ENCODE results near the gene FBXW2.

FBXW2 gene

DNA sequence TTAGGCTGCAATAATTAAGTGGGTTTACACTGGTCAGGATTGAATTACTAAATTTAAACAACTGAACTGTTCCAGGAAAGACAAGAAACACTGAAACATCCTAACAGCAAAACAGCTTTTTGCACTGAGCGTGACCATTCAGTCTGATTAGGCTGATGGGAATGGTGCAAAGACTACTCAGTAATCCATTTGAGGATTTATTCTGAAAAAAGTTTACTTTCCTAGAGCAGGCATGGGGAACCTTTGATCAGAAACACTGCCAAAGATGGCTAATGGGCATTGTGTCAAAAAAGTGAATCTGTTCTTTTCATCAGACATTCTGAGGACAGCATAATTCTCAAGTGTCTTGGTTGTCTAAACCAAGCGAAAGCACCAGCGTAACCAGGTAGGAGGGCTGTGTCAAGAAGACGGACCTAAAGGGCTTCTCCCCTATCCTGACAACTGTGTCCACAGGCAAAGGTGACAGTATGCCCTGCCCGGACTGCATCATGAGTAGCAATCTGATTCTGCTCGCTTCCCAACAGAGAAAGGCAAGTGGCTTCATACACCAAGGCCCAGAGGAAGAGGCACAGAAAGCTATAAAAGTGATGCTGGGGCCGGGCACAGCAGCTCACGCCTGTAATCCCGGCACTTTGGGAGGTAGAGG, 33.3 kb downstream of the FBXW2 start:
- no peak for TF ChIP-seq TAF1 (IDR thresholded peaks at IDR 0.05; ENCODE audit: borderline replicate concordance, insufficient read depth, low read length)
- TF ChIP-seq, protein P1, sequence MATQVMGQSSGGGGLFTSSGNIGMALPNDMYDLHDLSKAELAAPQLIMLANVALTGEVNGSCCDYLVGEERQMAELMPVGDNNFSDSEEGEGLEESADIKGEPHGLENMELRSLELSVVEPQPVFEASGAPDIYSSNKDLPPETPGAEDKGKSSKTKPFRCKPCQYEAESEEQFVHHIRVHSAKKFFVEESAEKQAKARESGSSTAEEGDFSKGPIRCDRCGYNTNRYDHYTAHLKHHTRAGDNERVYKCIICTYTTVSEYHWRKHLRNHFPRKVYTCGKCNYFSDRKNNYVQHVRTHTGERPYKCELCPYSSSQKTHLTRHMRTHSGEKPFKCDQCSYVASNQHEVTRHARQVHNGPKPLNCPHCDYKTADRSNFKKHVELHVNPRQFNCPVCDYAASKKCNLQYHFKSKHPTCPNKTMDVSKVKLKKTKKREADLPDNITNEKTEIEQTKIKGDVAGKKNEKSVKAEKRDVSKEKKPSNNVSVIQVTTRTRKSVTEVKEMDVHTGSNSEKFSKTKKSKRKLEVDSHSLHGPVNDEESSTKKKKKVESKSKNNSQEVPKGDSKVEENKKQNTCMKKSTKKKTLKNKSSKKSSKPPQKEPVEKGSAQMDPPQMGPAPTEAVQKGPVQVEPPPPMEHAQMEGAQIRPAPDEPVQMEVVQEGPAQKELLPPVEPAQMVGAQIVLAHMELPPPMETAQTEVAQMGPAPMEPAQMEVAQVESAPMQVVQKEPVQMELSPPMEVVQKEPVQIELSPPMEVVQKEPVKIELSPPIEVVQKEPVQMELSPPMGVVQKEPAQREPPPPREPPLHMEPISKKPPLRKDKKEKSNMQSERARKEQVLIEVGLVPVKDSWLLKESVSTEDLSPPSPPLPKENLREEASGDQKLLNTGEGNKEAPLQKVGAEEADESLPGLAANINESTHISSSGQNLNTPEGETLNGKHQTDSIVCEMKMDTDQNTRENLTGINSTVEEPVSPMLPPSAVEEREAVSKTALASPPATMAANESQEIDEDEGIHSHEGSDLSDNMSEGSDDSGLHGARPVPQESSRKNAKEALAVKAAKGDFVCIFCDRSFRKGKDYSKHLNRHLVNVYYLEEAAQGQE (IDR thresholded peaks at IDR 0.05; ENCODE audit: insufficient read depth in 1 of 2, low read depth in 2 of 2, low read length in 2 of 2), result no peak

- TF ChIP-seq, protein P1 (IDR thresholded peaks at IDR 0.05; ENCODE audit: insufficient read depth in 1 of 2, low read depth in 2 of 2, low read length in 2 of 2), result no peak
- TF ChIP-seq FOXP2 (optimal IDR thresholded peaks at IDR 0.05; ENCODE audit: borderline replicate concordance, extremely low read depth, extremely low read length, insufficient read depth) (no peak), TAF1 (IDR thresholded peaks at IDR 0.05; ENCODE audit: borderline replicate concordance, insufficient read depth, low read length) (no peak), POLR2AphosphoS5 (IDR thresholded peaks at IDR 0.05; ENCODE audit: low read depth, low read length) (no peak), SIN3A (IDR thresholded peaks at IDR 0.05; ENCODE audit: borderline replicate concordance, insufficient read depth, low read length) (no peak)
These were observed 34.7 kb downstream of the FBXW2 start for GRCh38 chr9:120758544-120758943.

DNA sequence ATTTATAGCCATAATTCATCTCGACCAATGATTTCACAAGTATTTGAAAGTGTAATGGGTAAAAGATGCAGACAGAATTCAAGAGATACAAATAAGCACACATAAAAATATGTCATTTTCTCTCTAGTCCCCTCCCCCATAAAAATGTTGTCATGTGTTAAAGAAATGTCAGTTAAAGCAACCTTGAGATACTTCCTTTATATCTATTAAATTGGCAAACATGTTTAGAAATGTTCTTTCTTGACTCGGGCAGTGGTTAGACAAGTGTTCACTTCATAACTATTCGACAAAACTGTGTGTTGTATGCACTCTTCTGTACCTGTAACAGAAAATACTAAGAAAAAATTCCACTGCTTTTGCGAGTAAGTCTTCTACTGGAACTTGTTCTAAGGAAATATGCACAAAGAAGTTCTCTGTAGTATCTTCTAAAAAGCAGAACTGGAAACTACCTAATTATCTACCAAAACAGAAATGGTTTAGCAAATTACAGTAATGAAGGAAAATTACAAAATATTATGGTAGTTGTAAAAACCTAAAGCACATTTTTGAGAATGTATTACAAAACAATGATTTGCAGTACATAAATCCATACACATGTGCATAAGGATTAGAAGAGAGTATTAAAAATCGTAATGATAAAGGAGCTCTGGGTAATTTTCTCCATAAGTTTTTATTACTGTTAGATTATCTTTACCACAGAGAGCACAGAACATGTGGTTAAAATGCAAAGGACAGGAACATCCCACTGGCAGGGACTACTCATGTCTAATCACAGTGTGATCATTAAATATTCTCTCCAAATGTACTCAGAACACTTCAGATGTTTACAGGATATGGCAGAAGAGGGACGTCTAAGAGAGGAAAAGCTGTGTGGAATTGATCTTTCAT, 35.9 kb downstream of the FBXW2 start:
- TF ChIP-seq SIN3A (IDR thresholded peaks at IDR 0.05; ENCODE audit: borderline replicate concordance, insufficient read depth, low read length) (no peak), FOXP2 (optimal IDR thresholded peaks at IDR 0.05; ENCODE audit: borderline replicate concordance, extremely low read depth, extremely low read length, insufficient read depth) (no peak), TAF1 (IDR thresholded peaks at IDR 0.05; ENCODE audit: borderline replicate concordance, insufficient read depth, low read length) (no peak), POLR2AphosphoS5 (IDR thresholded peaks at IDR 0.05; ENCODE audit: low read depth, low read length) (no peak)

GRCh38 chr9:120756531-120756930, 36.7 kb downstream of the FBXW2 start:
- no peak for TF ChIP-seq FOXP2 (optimal IDR thresholded peaks at IDR 0.05; ENCODE audit: borderline replicate concordance, extremely low read depth, extremely low read length, insufficient read depth)
- no peak for TF ChIP-seq SIN3A (IDR thresholded peaks at IDR 0.05; ENCODE audit: borderline replicate concordance, insufficient read depth, low read length)
- TF ChIP-seq, protein P1 (IDR thresholded peaks at IDR 0.05; ENCODE audit: insufficient read depth in 1 of 2, low read depth in 2 of 2, low read length in 2 of 2), result no peak
- TF ChIP-seq POLR2AphosphoS5 (IDR thresholded peaks at IDR 0.05; ENCODE audit: low read depth, low read length), result no peak
- TF ChIP-seq TAF1 (IDR thresholded peaks at IDR 0.05; ENCODE audit: borderline replicate concordance, insufficient read depth, low read length), result no peak

- TF ChIP-seq, protein P1 (IDR thresholded peaks at IDR 0.05; ENCODE audit: insufficient read depth in 1 of 2, low read depth in 2 of 2, low read length in 2 of 2), result no peak
- TF ChIP-seq FOXP2 (optimal IDR thresholded peaks at IDR 0.05; ENCODE audit: borderline replicate concordance, extremely low read depth, extremely low read length, insufficient read depth) (no peak), POLR2AphosphoS5 (IDR thresholded peaks at IDR 0.05; ENCODE audit: low read depth, low read length) (no peak)
These were observed 37.3 kb downstream of the FBXW2 start for GRCh38 chr9:120755810-120756434.

Data from PFSK-1 (cell line).